Stimulated activated naive CD8-positive, alpha-beta T cell treated with anti-CD3 and anti-CD28 coated beads, Interleukin-15, Interleukin-2, amounts not matched to agents 100 ng/mL and 50 ng/mL, for 24 hours (primary cell): ENCODE data around the gene TNS1.

ENCODE experiments used
- H3K27ac Mint-ChIP-seq: one replicate; pipeline ENCODE4 v1.8.0; 2021; ENCODE audit warnings: mild to moderate bottlenecking, mixed read lengths
- H3K27me3 Mint-ChIP-seq: one replicate; pipeline ENCODE4 v1.8.0; 2021; ENCODE audit warnings: mixed read lengths
- H3K36me3 Mint-ChIP-seq: one replicate; pipeline ENCODE4 v1.8.0; 2021; ENCODE audit warnings: low read depth, mixed read lengths
- H3K4me1 Mint-ChIP-seq: one replicate; pipeline ENCODE4 v1.8.0; 2021; ENCODE audit warnings: low read depth, mixed read lengths
- H3K4me3 Mint-ChIP-seq: one replicate; pipeline ENCODE4 v1.8.0; 2021; ENCODE audit warnings: mild to moderate bottlenecking, mixed read lengths
- H3K9me3 Mint-ChIP-seq: one replicate; pipeline ENCODE4 v1.8.0; 2021; ENCODE audit warnings: mixed read lengths

The TNS1 gene

DNA sequence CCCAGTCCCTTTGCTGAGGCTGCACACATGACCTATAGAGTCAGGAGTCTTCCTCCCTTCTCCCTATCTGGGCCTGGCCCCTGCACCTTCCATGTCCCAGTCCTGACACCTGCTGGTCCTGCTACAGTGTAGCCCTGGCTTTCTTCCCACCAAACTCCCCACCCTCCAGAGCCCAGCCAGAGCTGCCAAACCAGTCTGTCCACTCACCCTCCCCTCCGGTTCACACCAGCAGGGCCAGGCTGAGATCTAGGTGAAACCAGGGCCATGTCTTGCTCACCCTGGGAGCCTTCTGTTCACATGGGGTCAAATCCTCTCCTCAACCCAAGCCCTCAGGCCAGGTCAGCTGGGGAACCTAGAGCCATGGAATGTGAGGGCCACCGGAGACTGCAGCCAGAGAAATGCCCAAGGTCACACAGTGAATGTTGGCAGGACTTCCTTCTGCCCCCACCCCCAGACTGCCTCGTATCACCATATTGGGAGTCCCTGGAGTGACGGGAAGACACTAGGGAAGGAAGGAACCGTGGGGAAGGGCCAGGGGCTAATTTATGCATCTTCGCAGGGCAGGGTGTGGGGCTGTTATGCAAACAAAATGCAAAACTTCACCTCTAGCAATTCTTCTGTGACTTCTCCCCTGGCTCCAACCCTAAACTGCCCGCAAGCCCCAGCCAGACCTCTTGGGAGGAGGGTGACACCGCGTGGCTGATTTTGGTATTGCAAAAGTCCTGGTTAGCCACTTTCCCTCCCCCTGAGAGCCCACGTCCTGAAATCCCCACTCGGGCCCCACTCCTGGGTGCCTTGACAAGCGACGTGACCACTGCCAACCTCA lies 14.6 kb downstream of the TNS1 start:
- no peaks in the 10 kb centered on the region for H3K9me3 Mint-ChIP-seq
- no peak overlapping the region for H3K27ac Mint-ChIP-seq
- H3K4me3 Mint-ChIP-seq: no peak overlapping the region
- H3K27me3 Mint-ChIP-seq: peaks cover 6% of the 10 kb centered on the region
- peaks cover 4% of the 10 kb centered on the region for H3K4me1 Mint-ChIP-seq
- no peaks in the 10 kb centered on the region for H3K36me3 Mint-ChIP-seq

DNA sequence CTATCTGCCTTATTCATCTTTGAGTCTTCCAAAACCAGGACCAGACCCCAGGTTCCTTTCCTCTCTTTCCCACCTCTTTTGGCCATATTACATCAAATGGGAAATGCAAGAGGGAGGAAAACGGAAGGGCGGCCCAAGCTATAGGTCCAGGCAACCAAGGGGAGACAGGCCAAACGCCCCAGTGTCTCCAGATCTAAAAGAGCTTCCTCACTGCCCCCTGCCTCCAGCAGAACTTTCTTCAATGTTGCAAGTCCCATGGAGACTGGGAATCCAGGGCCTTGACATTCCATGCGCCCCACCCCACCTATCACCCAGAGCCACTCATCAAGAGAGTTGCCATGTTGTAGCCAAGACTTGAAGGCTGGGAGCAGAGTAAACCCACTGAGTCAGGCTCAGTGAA lies 15.4 kb downstream of the TNS1 start:
- peaks cover 4% of the 10 kb centered on the region for H3K4me1 Mint-ChIP-seq
- no peaks in the 10 kb centered on the region for H3K36me3 Mint-ChIP-seq
- no peaks in the 10 kb centered on the region for H3K9me3 Mint-ChIP-seq
- no peak overlapping the region for H3K4me3 Mint-ChIP-seq
- H3K27me3 Mint-ChIP-seq: peaks cover 6% of the 10 kb centered on the region
- H3K27ac Mint-ChIP-seq: no peak overlapping the region

DNA sequence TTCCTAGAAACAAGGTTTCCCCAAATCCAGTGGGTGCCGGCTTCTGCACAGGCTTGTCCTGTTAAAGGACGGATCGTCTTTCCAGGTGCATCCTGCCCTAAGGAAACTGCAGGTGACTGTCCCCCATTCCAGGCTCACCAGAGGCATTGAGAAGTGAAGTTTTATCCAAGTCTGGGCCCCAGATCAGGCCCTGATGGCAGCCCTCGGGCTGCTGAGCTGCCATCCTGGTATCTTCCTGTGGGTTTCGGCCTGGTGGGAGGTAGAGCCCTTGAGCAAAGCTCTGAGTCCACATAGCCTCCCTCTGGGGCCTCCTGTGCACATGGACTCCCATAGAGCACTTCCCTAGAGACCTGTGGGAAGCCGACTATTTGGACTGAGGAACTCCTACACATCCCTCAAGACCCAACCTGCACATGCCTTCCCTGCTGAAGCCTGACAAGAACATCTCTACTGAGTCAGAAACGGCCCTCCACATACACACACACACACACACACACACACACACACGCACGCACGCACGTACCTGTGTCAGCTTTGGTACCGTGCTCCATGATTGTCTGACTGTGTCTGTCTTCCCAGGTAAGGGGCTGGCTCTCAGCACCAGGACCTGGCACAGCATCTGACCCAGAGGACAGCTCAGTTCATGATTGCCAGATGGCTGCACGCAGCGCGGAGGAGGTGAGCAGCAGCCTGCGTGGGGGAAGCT lies 16.4 kb downstream of the TNS1 start:
- H3K4me1 Mint-ChIP-seq: peaks cover 4% of the 10 kb centered on the region
- H3K27me3 Mint-ChIP-seq: peaks cover 6% of the 10 kb centered on the region

DNA sequence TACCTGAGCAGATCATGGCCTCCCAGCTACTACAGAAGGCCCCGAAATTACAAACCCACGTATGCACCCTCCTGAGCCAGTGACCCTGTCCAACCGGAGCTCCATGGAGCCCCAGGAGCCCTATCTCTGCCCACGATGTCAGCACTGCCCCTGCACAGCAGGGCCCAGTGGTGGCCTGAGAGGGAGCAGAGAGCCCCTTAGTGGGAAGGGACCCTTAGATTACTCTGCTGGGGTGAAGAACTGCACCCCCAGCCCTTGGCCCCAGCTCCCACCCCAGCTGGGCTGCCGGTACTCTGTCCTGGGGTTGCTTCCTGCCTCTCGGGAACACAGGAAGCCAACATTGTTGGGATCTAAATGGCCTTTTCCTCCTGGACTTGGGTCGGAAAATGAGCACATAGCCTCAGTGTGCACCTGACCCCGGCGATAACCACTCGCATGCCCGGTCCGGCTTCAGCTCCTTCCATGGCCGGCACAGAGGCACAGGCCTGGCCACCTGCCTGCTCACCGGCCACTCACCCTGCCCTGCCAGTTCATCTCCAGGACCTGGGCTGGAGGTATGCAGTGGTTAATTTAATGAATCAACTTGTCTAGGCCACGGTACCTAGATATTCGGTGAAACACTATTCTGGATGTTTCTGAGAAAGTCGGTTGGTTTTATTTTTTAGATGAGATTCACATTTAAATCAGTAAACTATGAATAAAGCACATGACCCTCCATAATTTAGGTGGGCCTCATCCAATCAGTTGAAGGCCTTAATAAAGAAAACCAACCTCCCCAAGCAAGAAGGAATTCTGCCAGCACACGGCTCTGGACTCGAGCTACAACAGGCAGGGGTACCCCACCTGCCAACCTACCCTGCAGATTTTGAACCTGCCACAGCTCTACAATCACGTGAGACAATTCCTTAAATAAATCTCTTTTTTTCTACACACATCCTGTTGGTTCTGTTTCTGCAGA lies 19.2 kb downstream of the TNS1 start:
- peaks cover 4% of the 10 kb centered on the region for H3K27me3 Mint-ChIP-seq

More for the DNA sequence above, 16.4 kb downstream of the TNS1 start:
- H3K9me3 Mint-ChIP-seq: no peaks in the 10 kb centered on the region
- no peaks in the 10 kb centered on the region for H3K36me3 Mint-ChIP-seq
- H3K4me3 Mint-ChIP-seq: no peak overlapping the region
- no peak overlapping the region for H3K27ac Mint-ChIP-seq

DNA sequence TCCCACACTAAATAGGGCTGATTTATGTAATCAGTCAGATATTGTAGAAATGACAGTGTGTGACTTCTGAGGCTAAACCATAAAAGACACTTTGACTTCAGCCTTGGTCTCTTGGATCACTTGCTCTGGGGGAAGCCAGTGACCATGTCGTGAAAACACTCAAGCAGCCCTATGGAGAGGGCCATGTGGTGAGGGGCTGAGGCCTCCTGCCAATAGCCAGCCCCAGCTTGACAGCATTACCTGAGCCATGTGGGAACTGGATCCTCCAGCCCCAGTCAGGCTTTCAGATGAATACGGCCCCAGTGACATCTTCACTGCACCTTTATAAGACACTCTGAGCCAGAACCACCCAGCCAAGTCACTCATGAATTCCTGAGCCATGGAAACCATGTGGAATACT lies 20.8 kb downstream of the TNS1 start:
- Mint-ChIP-seq H3K9me3 (no peaks in the 10 kb centered on the region), H3K4me3 (no peak overlapping the region), H3K27ac (no peak overlapping the region), H3K27me3 (peaks cover 4% of the 10 kb centered on the region), H3K36me3 (no peaks in the 10 kb centered on the region), H3K4me1 (no peaks in the 10 kb centered on the region)

More for the DNA sequence above, 19.2 kb downstream of the TNS1 start:
- no peaks in the 10 kb centered on the region for H3K36me3 Mint-ChIP-seq
- H3K4me1 Mint-ChIP-seq: no peaks in the 10 kb centered on the region
- H3K27ac Mint-ChIP-seq: no peak overlapping the region
- H3K4me3 Mint-ChIP-seq: no peak overlapping the region
- no peaks in the 10 kb centered on the region for H3K9me3 Mint-ChIP-seq

DNA sequence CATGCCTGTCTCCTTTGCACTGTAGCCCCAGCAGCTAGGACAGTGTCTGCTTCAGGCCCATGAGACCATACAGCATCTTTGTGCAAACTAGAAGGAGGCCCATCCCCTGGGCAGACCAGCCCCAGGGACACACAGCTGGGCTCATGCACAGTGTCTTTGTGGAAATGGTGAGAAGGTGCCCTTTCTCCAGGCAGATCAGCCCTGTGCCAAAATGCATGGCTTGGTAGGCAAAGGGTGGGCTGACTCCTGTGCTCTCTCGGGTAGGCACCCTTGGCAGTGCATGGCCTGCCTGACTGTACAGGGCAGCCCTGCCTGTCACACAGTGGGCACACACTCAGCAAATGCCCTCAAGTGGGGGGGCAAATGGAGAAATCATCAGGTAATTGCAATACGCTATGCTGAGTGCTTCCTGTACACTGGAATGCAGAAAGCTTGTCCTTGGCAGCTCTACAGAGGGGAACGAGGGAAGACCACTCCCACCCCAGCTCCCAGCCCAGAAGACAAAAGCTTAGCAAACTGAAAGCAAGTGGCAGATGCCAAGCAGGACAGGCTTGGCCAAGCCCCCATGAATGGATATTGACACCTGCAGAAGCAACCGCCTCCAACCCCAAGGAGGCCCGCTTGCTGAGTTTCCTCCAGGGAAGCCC lies 21.6 kb downstream of the TNS1 start:
- Mint-ChIP-seq H3K4me3 (no peak overlapping the region), H3K36me3 (no peaks in the 10 kb centered on the region), H3K27me3 (peaks cover 4% of the 10 kb centered on the region), H3K4me1 (no peaks in the 10 kb centered on the region), H3K27ac (no peak overlapping the region), H3K9me3 (no peaks in the 10 kb centered on the region)

DNA sequence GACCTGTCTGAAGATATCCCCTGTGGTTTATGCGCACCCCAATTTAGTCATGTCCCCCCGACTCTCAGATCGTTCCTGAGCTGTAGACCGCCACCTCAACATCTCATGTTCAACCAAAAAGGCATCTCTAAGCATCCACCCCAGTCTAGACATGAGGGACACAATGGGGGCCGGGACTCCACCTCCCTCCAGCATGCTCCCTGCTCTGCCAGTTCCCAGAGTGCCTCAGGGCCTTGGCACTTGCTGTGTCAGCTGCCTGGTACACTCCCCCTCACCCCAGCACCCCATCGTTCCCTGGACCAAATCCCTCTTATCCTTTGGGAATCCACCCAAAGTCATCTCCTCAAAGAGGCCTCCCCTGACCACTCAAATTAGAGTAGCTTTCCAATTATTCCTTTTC lies 22.2 kb downstream of the TNS1 start:
- Mint-ChIP-seq H3K27me3 (peaks cover 4% of the 10 kb centered on the region), H3K9me3 (no peaks in the 10 kb centered on the region), H3K4me1 (no peaks in the 10 kb centered on the region), H3K36me3 (no peaks in the 10 kb centered on the region), H3K4me3 (no peak overlapping the region), H3K27ac (no peak overlapping the region)

DNA sequence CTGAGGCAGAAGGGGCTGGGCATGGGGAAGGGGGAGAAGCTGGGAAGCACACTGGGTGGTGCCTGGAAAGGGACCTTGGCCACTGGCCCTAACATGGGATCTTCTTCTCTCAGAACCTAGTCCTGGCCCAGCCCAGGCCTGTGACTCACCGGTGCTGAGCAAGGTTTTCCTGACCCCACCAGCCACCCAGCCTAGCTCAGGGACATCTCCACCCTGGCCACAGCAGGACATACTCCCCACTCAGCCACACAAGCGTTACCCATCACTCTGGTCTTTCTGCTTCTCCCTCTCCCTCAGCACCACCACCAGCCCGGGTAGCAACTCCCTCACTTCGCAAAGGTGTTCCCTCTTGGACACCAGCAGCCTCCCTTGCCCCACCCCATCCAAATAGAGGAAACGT lies 22.8 kb downstream of the TNS1 start:
- H3K9me3 Mint-ChIP-seq: no peaks in the 10 kb centered on the region
- peaks cover 4% of the 10 kb centered on the region for H3K27me3 Mint-ChIP-seq
- no peak overlapping the region for H3K27ac Mint-ChIP-seq
- no peaks in the 10 kb centered on the region for H3K4me1 Mint-ChIP-seq
- H3K4me3 Mint-ChIP-seq: no peak overlapping the region
- no peaks in the 10 kb centered on the region for H3K36me3 Mint-ChIP-seq

DNA sequence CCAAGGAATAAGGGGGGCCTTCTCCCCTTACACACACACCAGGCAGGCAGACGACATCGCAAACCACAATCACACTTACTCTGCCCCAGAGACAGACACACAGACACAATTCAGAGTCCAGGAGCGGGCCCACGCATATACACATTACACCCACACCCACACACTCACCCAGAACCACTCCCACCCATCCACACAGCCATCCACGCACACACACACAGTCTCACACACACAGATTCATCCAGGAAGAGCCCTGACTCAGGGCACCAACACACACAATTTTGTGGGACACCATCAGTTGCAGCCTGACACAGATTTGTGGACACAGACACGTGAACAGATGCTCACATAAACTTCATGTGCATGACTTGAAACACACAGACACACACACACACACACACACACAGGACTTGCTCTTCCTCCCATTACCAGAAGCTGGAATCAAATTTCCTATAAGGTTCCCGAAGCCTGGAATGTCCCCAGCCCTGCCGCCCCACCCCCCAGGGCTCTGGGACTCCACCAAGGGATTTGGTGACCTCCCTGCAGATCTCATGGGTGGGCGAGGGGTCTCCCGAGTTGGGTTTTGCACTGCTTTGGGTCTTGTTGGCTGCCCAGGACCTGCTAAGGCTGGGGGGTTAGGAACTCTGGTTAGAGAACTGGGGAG lies 23.5 kb downstream of the TNS1 start:
- Mint-ChIP-seq H3K27me3 (peaks cover 4% of the 10 kb centered on the region), H3K4me3 (no peak overlapping the region), H3K4me1 (no peaks in the 10 kb centered on the region), H3K9me3 (no peaks in the 10 kb centered on the region), H3K27ac (no peak overlapping the region), H3K36me3 (no peaks in the 10 kb centered on the region)

DNA sequence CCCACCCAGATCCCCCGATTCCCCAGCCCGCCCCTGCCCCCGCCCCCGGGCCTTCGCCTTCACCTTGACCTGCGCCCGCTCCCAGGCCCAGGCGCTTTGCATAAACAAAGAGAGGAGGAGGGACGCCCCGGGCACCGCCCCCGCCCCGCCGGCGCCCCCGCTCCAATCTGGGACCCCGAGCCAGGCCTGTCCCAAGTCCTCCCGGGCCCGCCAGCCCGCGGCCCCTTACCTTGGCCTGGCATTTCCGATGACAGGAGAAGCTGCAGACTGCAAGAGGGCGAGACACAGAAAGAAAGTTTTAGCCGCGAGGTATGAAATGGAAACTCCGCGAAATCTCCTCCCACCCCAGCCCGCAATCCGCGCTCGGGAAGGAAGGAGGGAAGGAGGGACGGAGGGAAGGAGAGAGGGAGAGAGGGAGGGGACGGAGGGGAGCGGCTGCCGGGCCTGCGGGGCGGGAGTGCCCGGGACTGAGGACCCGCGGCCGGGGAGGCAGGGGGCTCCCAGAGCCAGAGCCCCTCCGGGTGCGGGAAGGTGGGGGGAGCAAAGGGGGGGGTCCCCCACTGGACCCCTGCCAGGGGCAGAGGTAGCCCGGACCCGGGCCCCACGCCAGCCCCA lies 24.2 kb downstream of the TNS1 start:
- no peak overlapping the region for H3K27ac Mint-ChIP-seq
- peaks cover 4% of the 10 kb centered on the region for H3K27me3 Mint-ChIP-seq
- H3K4me1 Mint-ChIP-seq: no peaks in the 10 kb centered on the region
- no peaks in the 10 kb centered on the region for H3K36me3 Mint-ChIP-seq
- no peaks in the 10 kb centered on the region for H3K9me3 Mint-ChIP-seq
- H3K4me3 Mint-ChIP-seq: no peak overlapping the region

DNA sequence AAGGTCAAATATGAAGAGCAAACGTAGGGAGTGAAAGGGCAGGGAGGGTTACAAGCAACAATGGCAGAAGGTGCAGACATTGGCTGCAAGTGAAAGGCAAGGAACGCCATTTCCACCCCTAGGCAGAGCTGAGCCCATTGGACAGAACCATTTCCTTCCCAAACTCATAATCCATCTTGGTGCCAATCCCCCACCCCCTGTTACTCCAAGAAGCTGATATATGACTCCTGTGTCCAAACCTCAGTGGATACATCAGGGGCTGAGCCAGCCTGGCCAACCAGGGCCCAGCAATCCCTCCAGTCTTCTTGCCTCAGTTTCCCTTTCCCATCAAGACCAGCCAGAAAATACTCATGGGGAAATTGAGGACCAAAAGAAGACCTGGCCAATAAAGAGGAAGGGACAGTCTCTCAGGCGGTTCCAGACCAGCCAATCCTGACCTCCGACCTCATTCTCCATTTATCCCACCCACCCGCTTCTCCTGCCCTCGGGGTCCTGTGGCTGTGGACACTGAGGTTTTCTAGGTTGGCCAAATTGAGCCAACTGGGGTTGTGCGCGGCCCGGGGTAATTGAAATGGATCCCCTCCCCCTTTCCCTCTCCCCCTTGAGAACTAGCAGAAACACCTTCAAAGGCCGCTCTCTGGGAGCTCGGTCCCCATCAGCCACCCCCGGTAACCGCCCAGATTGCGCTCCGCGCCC lies 24.8 kb downstream of the TNS1 start:
- no peaks in the 10 kb centered on the region for H3K36me3 Mint-ChIP-seq
- H3K27me3 Mint-ChIP-seq: peaks cover 4% of the 10 kb centered on the region
- no peak overlapping the region for H3K27ac Mint-ChIP-seq
- no peaks in the 10 kb centered on the region for H3K4me1 Mint-ChIP-seq
- no peak overlapping the region for H3K4me3 Mint-ChIP-seq
- H3K9me3 Mint-ChIP-seq: no peaks in the 10 kb centered on the region

DNA sequence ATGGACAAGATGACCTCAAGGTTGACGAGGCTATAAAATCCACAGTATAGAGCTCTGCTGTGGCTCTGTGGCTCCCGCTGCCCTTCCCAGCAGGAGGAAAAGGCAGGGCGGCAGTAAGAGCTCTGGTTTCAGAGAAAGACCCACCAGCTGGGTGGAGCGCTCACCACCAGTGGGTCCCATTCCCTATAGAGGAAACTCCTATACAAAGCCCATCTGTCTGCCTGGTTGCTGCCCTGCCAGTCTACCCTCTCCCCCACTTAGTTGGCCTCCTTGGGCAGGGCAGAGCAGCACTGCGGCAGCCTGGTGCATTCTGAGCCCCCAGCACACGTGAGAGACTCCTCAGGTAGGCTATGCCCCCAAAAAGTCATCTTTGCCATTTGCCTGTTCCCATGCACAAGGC lies 26.5 kb downstream of the TNS1 start:
- Mint-ChIP-seq H3K9me3 (no peaks in the 10 kb centered on the region), H3K36me3 (no peaks in the 10 kb centered on the region), H3K4me1 (no peaks in the 10 kb centered on the region), H3K4me3 (no peak overlapping the region), H3K27me3 (peaks cover 4% of the 10 kb centered on the region), H3K27ac (no peak overlapping the region)

DNA sequence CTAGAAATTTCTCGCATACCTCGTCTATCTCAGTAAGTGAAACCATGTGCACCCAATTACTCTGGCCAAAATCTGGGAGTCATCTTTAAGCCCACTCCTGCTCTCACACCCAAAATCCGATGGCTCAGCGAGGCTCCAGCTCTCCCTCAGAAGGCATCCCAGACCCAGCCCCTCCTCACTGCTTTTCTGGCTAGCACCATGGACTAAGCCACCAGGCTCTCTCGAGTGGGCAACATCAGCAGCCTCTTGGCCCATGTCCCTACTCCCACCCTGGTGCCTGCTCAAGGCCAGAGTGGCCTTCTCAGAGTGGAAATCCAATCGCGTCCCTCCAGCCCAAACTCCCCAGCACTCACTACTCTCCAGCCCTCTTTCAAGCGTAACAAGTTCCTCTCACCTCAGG lies 27.2 kb downstream of the TNS1 start:
- H3K36me3 Mint-ChIP-seq: no peaks in the 10 kb centered on the region
- no peaks in the 10 kb centered on the region for H3K4me1 Mint-ChIP-seq
- peaks cover 5% of the 10 kb centered on the region for H3K27me3 Mint-ChIP-seq
- H3K27ac Mint-ChIP-seq: no peak overlapping the region
- no peaks in the 10 kb centered on the region for H3K9me3 Mint-ChIP-seq
- no peak overlapping the region for H3K4me3 Mint-ChIP-seq
